22Rv1 (cell line): ENCODE results near the gene STOM.
A peak's percentile ranks its signal among the peaks of the same experiment; 100 is the strongest.

ENCODE experiments used
- H3K27ac ChIP-seq: fragments of 450-650 bp; 2 replicates; pipeline ENCODE4 v1.5.1; 2017
- CTCF ChIP-seq: fragments of 450-650 bp; IDR thresholded peaks from 2 replicates; pipeline ENCODE4 v1.5.1; 2017; ENCODE audit warnings: mild to moderate bottlenecking
- ZFX ChIP-seq: fragments of 450-650 bp; IDR thresholded peaks from 2 replicates; pipeline ENCODE4 v1.6.1; 2017; ENCODE audit warnings: antibody characterized with exemption, borderline replicate concordance

STOM gene

GRCh38 chr9:121368138-121368522, 1.9 kb downstream of the STOM start:
- peak overlapping the region; percentile 92 for H3K27ac ChIP-seq
- no peak for TF ChIP-seq ZFX

- TF ChIP-seq CTCF (no peak), ZFX (no peak)
- peak overlapping the region; percentile 92 for H3K27ac ChIP-seq
These were observed 2.5 kb downstream of the STOM start for GRCh38 chr9:121367306-121368137.

GRCh38 chr9:121366611-121367192, 3.3 kb downstream of the STOM start:
- peak overlapping the region; percentile 92 for H3K27ac ChIP-seq
- TF ChIP-seq CTCF (no peak), ZFX (no peak)

- H3K27ac ChIP-seq, result peak overlapping the region; percentile 92
- no peak for TF ChIP-seq ZFX
- no peak for TF ChIP-seq CTCF
These were observed 4.5 kb downstream of the STOM start for GRCh38 chr9:121365564-121365963.

- no peak for TF ChIP-seq ZFX
- no peak for TF ChIP-seq CTCF
- H3K27ac ChIP-seq, result no peak overlapping the region
These were observed 5.2 kb downstream of the STOM start for GRCh38 chr9:121364886-121365285.

- H3K27ac ChIP-seq, result no peak overlapping the region
These were observed 6.0 kb downstream of the STOM start for GRCh38 chr9:121364077-121364476.

GRCh38 chr9:121363622-121363961, 6.5 kb downstream of the STOM start:
- no peak overlapping the region for H3K27ac ChIP-seq
- no peak for TF ChIP-seq ZFX
- no peak for TF ChIP-seq CTCF

More at GRCh38 chr9:121364077-121364476, 6.0 kb downstream of the STOM start:
- no peak for TF ChIP-seq ZFX
- TF ChIP-seq CTCF, result no peak
